ENCODE results near the gene RASGEF1C.
"Not testable (repeated sequence)": the region's sequence is repeated elsewhere in the genome, so short reads cannot be mapped to it uniquely, and the experiment has no call there.

RASGEF1C gene

GRCh38 chr5:180135128-180135955, 73.7 kb downstream of the RASGEF1C start:
- DNase-seq: no peak

GRCh38 chr5:180133971-180134508, 75.0 kb downstream of the RASGEF1C start:
- DNase-seq: no peak

GRCh38 chr5:180133551-180133950, 75.5 kb downstream of the RASGEF1C start:
- DNase-seq: no peak

- DNase-seq: no peak
Observed at GRCh38 chr5:180133060-180133459, 76.0 kb downstream of the RASGEF1C start.

- no peak for DNase-seq
Observed at GRCh38 chr5:180130876-180131740, 77.9 kb downstream of the RASGEF1C start.

- DNase-seq: no peak
Observed at GRCh38 chr5:180130291-180130869, 78.6 kb downstream of the RASGEF1C start.

- no peak for DNase-seq
Observed at GRCh38 chr5:180129291-180130190, 79.5 kb downstream of the RASGEF1C start.

- DNase-seq: no peak
Observed at GRCh38 chr5:180128671-180129261, 80.2 kb downstream of the RASGEF1C start.

- DNase-seq: no peak
Observed at GRCh38 chr5:180127682-180128670, 81.0 kb downstream of the RASGEF1C start.

GRCh38 chr5:180126716-180127681, 82.0 kb downstream of the RASGEF1C start:
- no peak for DNase-seq

GRCh38 chr5:180126156-180126555, 82.9 kb downstream of the RASGEF1C start:
- DNase-seq: not testable (repeated sequence)

- DNase-seq: not testable (repeated sequence)
Observed at GRCh38 chr5:180124662-180125061, 84.3 kb downstream of the RASGEF1C start.

GRCh38 chr5:180122875-180123274, 86.1 kb downstream of the RASGEF1C start:
- DNase-seq: no peak

GRCh38 chr5:180121826-180122413, 87.1 kb downstream of the RASGEF1C start:
- no peak for DNase-seq

- DNase-seq: no peak
Observed at GRCh38 chr5:180120237-180121101, 88.5 kb downstream of the RASGEF1C start.

- no peak for DNase-seq
Observed at GRCh38 chr5:180119903-180120236, 89.1 kb downstream of the RASGEF1C start.

- no peak for DNase-seq
Observed at GRCh38 chr5:180119031-180119902, 89.7 kb downstream of the RASGEF1C start.

All from T-helper 9 cell (primary cell).